GM04504 (cell line): ENCODE data around the gene ZDHHC14.

Experiments
- DNase-seq: peaks from one replicate; pipeline ENCODE4 v3.0.0-alpha.2; 2012; ENCODE audit warnings: low read depth

ZDHHC14 gene

DNA sequence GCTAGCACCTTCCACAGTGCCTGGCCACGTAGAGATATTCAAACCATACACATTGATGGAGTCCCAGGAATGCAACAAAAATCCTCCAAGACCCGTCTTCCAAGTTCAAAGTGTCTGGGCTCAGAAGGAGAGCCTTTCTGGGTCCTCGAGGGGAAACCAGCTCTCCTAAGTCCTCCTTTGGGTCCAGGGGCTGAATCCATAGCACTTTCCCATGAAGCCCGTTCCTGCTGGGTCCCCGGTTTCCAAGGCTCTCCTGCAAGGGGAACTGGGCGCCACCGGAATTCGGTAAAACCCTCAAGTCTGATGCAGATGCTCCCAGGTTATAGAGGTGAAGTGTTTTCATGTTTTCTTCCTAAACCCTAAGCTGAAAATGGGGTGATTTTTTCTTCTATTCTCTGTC lies 340.8 kb downstream of the ZDHHC14 start:
- no peak for DNase-seq

GRCh38 chr6:157723376-157723775 lies 342.4 kb downstream of the ZDHHC14 start:
- DNase-seq = no peak

GRCh38 chr6:157724138-157724820 lies 343.3 kb downstream of the ZDHHC14 start:
- no peak for DNase-seq

DNA sequence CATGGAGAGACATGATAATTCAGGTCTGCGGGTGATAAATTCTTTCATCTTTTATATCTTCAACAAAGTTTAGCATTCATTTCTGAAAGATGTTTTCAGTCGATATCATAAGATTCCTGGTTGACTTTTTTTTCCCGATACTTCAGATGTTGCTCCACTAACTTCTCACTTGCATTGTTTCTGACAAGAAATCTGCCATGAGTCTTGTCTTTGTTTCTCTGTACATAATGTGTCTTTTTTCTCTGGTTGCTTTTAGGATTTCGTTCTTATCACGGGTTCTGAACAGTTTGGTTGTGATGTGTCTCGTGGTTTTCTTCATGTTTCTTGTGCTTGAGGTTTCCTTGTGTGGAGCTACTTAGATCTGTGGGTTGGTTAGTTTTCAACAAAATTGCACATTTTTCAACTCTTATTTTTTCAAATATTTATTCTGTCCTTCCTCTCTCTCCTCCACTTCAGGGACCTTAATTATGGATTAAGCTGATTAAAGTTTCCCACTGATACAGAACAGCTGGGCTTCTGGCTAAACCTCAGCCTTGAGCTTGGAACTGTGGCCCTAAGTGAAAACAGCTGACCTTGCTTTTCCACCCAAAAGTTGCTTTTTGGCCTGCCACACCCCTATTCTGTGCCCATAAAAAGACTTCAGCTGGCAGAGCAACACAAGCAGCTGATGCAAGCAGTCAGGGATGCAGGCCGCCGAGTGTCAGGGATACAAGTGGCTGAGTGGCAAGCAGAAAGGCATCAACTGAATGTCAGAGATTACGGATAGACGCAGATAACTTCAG lies 344.2 kb downstream of the ZDHHC14 start:
- no peak for DNase-seq

DNA sequence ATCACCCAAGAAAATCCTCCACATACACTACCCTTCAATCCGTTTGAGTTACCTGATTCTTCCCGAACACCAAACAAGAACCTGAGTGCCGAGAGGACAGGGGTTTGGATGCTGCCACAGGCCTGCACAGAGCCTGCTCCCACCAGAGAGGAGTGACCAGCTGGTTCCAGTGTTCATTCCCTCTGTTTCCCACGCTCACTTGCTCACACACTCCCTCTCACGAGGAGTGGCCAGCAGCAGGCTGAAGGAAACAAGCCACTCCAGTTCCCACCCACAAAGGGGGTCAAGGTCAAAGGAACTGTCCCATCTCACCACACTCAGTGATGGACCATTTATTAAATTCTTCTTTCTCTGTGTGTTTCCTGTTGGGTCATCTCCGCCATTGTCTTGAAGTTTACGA lies 344.8 kb downstream of the ZDHHC14 start:
- no peak for DNase-seq

- no peak for DNase-seq
Observed at GRCh38 chr6:157726892-157727628, 346.1 kb downstream of the ZDHHC14 start.
